ENCODE results near the gene PLPP4.

DNA sequence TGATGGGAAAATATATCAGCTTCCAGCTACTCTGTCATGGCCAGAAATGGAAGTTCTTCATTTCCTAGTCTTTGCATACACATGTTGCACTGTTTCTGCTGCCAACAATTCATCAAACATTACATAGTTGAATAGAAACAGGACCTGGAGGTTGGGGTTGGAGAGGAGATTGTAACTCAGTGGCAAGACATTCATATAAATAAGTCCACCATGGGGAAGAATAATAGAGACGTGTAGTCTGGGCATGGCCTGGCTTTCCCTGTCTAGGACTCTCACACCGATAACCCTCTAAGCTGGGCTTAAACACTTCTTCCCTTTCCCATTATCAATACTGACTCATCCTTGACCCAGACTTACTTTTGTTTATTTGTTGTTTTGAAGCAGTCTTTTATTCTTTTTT is 155.7 kb downstream of the PLPP4 start:
- no peak for TF ChIP-seq ZIC2 (tag by site-specific recombination; IDR thresholded peaks at IDR 0.05)
- TF ChIP-seq ZNF350 (tag by site-specific recombination; IDR thresholded peaks at IDR 0.05), result no peak
- TF ChIP-seq, protein P1, sequence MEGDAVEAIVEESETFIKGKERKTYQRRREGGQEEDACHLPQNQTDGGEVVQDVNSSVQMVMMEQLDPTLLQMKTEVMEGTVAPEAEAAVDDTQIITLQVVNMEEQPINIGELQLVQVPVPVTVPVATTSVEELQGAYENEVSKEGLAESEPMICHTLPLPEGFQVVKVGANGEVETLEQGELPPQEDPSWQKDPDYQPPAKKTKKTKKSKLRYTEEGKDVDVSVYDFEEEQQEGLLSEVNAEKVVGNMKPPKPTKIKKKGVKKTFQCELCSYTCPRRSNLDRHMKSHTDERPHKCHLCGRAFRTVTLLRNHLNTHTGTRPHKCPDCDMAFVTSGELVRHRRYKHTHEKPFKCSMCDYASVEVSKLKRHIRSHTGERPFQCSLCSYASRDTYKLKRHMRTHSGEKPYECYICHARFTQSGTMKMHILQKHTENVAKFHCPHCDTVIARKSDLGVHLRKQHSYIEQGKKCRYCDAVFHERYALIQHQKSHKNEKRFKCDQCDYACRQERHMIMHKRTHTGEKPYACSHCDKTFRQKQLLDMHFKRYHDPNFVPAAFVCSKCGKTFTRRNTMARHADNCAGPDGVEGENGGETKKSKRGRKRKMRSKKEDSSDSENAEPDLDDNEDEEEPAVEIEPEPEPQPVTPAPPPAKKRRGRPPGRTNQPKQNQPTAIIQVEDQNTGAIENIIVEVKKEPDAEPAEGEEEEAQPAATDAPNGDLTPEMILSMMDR (tag by site-specific recombination; IDR thresholded peaks at IDR 0.05), result no peak
- TF ChIP-seq PRDM1 (tag by site-specific recombination; IDR thresholded peaks at IDR 0.05), result no peak
- no peak for TF ChIP-seq ZNF416 (tag by site-specific recombination; IDR thresholded peaks at IDR 0.05)
- TF ChIP-seq, protein P2, sequence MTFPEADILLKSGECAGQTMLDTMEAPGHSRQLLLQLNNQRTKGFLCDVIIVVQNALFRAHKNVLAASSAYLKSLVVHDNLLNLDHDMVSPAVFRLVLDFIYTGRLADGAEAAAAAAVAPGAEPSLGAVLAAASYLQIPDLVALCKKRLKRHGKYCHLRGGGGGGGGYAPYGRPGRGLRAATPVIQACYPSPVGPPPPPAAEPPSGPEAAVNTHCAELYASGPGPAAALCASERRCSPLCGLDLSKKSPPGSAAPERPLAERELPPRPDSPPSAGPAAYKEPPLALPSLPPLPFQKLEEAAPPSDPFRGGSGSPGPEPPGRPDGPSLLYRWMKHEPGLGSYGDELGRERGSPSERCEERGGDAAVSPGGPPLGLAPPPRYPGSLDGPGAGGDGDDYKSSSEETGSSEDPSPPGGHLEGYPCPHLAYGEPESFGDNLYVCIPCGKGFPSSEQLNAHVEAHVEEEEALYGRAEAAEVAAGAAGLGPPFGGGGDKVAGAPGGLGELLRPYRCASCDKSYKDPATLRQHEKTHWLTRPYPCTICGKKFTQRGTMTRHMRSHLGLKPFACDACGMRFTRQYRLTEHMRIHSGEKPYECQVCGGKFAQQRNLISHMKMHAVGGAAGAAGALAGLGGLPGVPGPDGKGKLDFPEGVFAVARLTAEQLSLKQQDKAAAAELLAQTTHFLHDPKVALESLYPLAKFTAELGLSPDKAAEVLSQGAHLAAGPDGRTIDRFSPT (tag by site-specific recombination; IDR thresholded peaks at IDR 0.05), result no peak
- TF ChIP-seq, protein P3, sequence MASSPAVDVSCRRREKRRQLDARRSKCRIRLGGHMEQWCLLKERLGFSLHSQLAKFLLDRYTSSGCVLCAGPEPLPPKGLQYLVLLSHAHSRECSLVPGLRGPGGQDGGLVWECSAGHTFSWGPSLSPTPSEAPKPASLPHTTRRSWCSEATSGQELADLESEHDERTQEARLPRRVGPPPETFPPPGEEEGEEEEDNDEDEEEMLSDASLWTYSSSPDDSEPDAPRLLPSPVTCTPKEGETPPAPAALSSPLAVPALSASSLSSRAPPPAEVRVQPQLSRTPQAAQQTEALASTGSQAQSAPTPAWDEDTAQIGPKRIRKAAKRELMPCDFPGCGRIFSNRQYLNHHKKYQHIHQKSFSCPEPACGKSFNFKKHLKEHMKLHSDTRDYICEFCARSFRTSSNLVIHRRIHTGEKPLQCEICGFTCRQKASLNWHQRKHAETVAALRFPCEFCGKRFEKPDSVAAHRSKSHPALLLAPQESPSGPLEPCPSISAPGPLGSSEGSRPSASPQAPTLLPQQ (tag by site-specific recombination; IDR thresholded peaks at IDR 0.05), result no peak
- TF ChIP-seq ZNF433 (tag by site-specific recombination; IDR thresholded peaks at IDR 0.05; ENCODE audit: low read depth), result no peak
- no peak for TF ChIP-seq ZBTB7A (tag by site-specific recombination; IDR thresholded peaks at IDR 0.05; ENCODE audit: low read depth)
- TF ChIP-seq ZNF311 (tag by site-specific recombination; IDR thresholded peaks at IDR 0.05; ENCODE audit: borderline replicate concordance), result no peak
- TF ChIP-seq ZNF112 (tag by site-specific recombination; IDR thresholded peaks at IDR 0.05), result no peak
- TF ChIP-seq ZNF24 (tag by site-specific recombination; IDR thresholded peaks at IDR 0.05), result no peak
- TF ChIP-seq, protein P4, sequence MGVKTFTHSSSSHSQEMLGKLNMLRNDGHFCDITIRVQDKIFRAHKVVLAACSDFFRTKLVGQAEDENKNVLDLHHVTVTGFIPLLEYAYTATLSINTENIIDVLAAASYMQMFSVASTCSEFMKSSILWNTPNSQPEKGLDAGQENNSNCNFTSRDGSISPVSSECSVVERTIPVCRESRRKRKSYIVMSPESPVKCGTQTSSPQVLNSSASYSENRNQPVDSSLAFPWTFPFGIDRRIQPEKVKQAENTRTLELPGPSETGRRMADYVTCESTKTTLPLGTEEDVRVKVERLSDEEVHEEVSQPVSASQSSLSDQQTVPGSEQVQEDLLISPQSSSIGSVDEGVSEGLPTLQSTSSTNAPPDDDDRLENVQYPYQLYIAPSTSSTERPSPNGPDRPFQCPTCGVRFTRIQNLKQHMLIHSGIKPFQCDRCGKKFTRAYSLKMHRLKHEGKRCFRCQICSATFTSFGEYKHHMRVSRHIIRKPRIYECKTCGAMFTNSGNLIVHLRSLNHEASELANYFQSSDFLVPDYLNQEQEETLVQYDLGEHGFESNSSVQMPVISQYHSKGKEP (tag by site-specific recombination; IDR thresholded peaks at IDR 0.05), result no peak
- TF ChIP-seq, protein P5, sequence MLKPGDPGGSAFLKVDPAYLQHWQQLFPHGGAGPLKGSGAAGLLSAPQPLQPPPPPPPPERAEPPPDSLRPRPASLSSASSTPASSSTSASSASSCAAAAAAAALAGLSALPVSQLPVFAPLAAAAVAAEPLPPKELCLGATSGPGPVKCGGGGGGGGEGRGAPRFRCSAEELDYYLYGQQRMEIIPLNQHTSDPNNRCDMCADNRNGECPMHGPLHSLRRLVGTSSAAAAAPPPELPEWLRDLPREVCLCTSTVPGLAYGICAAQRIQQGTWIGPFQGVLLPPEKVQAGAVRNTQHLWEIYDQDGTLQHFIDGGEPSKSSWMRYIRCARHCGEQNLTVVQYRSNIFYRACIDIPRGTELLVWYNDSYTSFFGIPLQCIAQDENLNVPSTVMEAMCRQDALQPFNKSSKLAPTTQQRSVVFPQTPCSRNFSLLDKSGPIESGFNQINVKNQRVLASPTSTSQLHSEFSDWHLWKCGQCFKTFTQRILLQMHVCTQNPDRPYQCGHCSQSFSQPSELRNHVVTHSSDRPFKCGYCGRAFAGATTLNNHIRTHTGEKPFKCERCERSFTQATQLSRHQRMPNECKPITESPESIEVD (tag by site-specific recombination; IDR thresholded peaks at IDR 0.05), result no peak

Measured in HEK293 (cell line).